Right lobe of liver (tissue), 6 donors: ENCODE results near the gene PMEPA1. TPM values are rescaled to one million over a fixed set of nuclear protein-coding genes. Genes with fewer than 3 reads are reported as not detected.

Experiments
- ATAC-seq, 4 donors: fragments of 200-7000 bp; cut with Tn5 transposase; one replicate each; pipeline ENCODE4 v1.9.1; 2020; ENCODE audit warnings: mild to moderate bottlenecking in 4 of 4, moderate library complexity in 4 of 4
- DNase-seq, 3 donors: peaks; one replicate each; pipeline ENCODE4 v3.0.0-alpha.2; 2020
- H3K27ac ChIP-seq, 3 donors: fragments of 200-600 bp; one replicate each; pipeline ENCODE4 v1.8.0; 2022
- H3K27me3 ChIP-seq, 2 donors: fragments of 200-600 bp; one replicate each; pipeline ENCODE4 v1.8.0; 2022
- H3K36me3 ChIP-seq, 4 donors: fragments of 200-600 bp; sonication (generic) in 1 of 4; one replicate each; pipeline versions ENCODE4 v1.5.1 to v1.8.0; 2017 to 2022; ENCODE audit warnings: control low read depth in 1 of 4
- H3K4me1 ChIP-seq, 4 donors: fragments of 200-600 bp; sonication (generic) in 1 of 4; one replicate each; pipeline versions ENCODE4 v1.5.1 to v1.8.0; 2017 to 2022; ENCODE audit warnings: control low read depth in 1 of 4
- H3K4me3 ChIP-seq, 3 donors: fragments of 200-600 bp; one replicate each; pipeline ENCODE4 v1.8.0; 2022
- H3K9me3 ChIP-seq, 4 donors: fragments of 200-600 bp; sonication (generic) in 1 of 4; one replicate each; pipeline versions ENCODE4 v1.5.1 to v1.8.0; 2017 to 2022; ENCODE audit warnings: control low read depth in 1 of 4
- CTCF ChIP-seq, 4 donors: fragments of 200-600 bp in 3 of 4; fragments of 450-650 bp in 1 of 4; IDR thresholded peaks; one replicate each; pipeline versions ENCODE4 v1.5.1 to v1.8.0; 2016 to 2022; ENCODE audit warnings: antibody characterized with exemption in 4 of 4, mild to moderate bottlenecking in 2 of 4
- POLR2A ChIP-seq: fragments of 450-650 bp; IDR thresholded peaks from one replicate; pipeline ENCODE4 v1.6.1; 2017; ENCODE audit warnings: antibody characterized with exemption, mild to moderate bottlenecking
- WGBS: methylation state at CpG from one replicate; pipeline ENCODE4 v1.1.6; 2018; ENCODE audit warnings: low coverage, low lambda C conversion rate; ENCODE audit not compliant: insufficient coverage; ENCODE audit errors: missing lambda C conversion rate; 5-methylcytosine and 5-hydroxymethylcytosine counted together
- intact Hi-C, 2 donors: fragments of 100-400 bp; cut with DNase I; formaldehyde crosslinking; loops; one replicate each; pipeline versions ENCODE4 v1.11.2 to v1.14.1; 2022
- total RNA-seq, 6 experiments: library from RNA; depleted of rRNA in 2 of 6; stranded (reverse); fragments of >200 nt in 2 of 6; fragmentation: NEBNext Ultra II Directional in 3 of 6; extraction: Animal tissue kit (Norgen Biotek cat#: 25700) in 3 of 6; gene quantifications; one replicate each; pipeline versions ENCODE4 v1.1.0 to v1.2.4, GENCODE V29; 2016 to 2023
- donor health status: DM: no; HTN: yes; CAD: no.
- donor health status: DM: no; HTN: no; CAD: no.
- donor health status: DM: no; HTN: no; CAD: no.
- donor health status: DM: no; HTN: yes; CAD: no.
- donor health status: DM: no; HTN: yes; CAD: no.

PMEPA1 gene
- total RNA-seq, 6 experiments from 2014 or later, result 0.50 to 2.3 (median 1.4) TPM

GRCh38 chr20:57755609-57756008 lies 45.8 kb upstream of the PMEPA1 start:
- Histone ChIP-seq H3K27ac (no peak overlapping the region), H3K36me3 (no peaks in the 10 kb centered on the region), H3K27me3 (no peaks in the 10 kb centered on the region), H3K4me1 (no peaks in the 10 kb centered on the region), H3K4me3 (no peak overlapping the region), H3K9me3 (no peaks in the 10 kb centered on the region)
- no CpG with 5 or more reads among the region's 1 CpG for WGBS
- intact Hi-C loops, result no loop called here
- DNase-seq (no peak), ATAC-seq (no peak)
- TF ChIP-seq POLR2A (no peak), CTCF (IDR thresholded peaks at IDR 0.05) (no peak)

- intact Hi-C loops, result no loop called here
- no peaks in the 10 kb centered on the region for H3K36me3 ChIP-seq
- 53% methylated on average over 2 of the region's 3 CpGs for WGBS
- no peaks in the 10 kb centered on the region for H3K9me3 ChIP-seq
- ATAC-seq (no peak), DNase-seq (no peak)
- H3K27me3 ChIP-seq, result no peaks in the 10 kb centered on the region
- H3K4me3 ChIP-seq, result no peak overlapping the region
- TF ChIP-seq POLR2A (no peak), CTCF (IDR thresholded peaks at IDR 0.05) (no peak)
- no peak overlapping the region for H3K27ac ChIP-seq
- H3K4me1 ChIP-seq, result no peaks in the 10 kb centered on the region
Observed at GRCh38 chr20:57754190-57754589, 44.4 kb upstream of the PMEPA1 start.

- H3K27ac ChIP-seq, result no peak overlapping the region
- DNase-seq, result no peak
- WGBS, result 36% methylated on average over 14 of the region's 14 CpGs
Observed at GRCh38 chr20:57753332-57754164, 43.7 kb upstream of the PMEPA1 start.

GRCh38 chr20:57751411-57751810 lies 41.6 kb upstream of the PMEPA1 start:
- WGBS, result 79% methylated on average over 4 of the region's 5 CpGs
- Histone ChIP-seq H3K4me1 (no peaks in the 10 kb centered on the region), H3K9me3 (no peaks in the 10 kb centered on the region), H3K27ac (no peak overlapping the region), H3K27me3 (no peaks in the 10 kb centered on the region), H3K36me3 (no peaks in the 10 kb centered on the region), H3K4me3 (no peak overlapping the region)
- intact Hi-C loops, result no loop called here
- no peak for TF ChIP-seq CTCF (IDR thresholded peaks at IDR 0.05)
- no peak for DNase-seq
- ATAC-seq, result no peak

More at GRCh38 chr20:57753332-57754164, 43.7 kb upstream of the PMEPA1 start:
- TF ChIP-seq CTCF (IDR thresholded peaks at IDR 0.05), result no peak
- TF ChIP-seq POLR2A, result no peak
- ATAC-seq, result no peak
- intact Hi-C loops, result no loop called here
- Histone ChIP-seq H3K27me3 (no peaks in the 10 kb centered on the region), H3K36me3 (no peaks in the 10 kb centered on the region), H3K4me1 (no peaks in the 10 kb centered on the region), H3K4me3 (no peak overlapping the region), H3K9me3 (no peaks in the 10 kb centered on the region)
